Ishikawa (cell line): ENCODE data around the gene CEP68.

Source experiments
- CEBPB ChIP-seq: IDR thresholded peaks from 2 replicates; pipeline ENCODE4 v1.6.1; 2012
- CREB1 ChIP-seq: IDR thresholded peaks from 2 replicates; pipeline ENCODE4 v1.6.1; 2012; ENCODE audit warnings: low read depth
- EP300 ChIP-seq: IDR thresholded peaks from 2 replicates; pipeline ENCODE4 v1.6.1; 2012; ENCODE audit warnings: borderline replicate concordance
- FOXM1 ChIP-seq: IDR thresholded peaks from 2 replicates; pipeline ENCODE4 v1.6.1; 2012; ENCODE audit warnings: low read depth, borderline replicate concordance
- RAD21 ChIP-seq: IDR thresholded peaks from 2 replicates; pipeline ENCODE4 v1.6.1; 2012; ENCODE audit warnings: low read depth
- TAF1 ChIP-seq: IDR thresholded peaks from 2 replicates; pipeline ENCODE4 v1.6.1; 2012; ENCODE audit warnings: low read depth, mild to moderate bottlenecking
- TCF12 ChIP-seq: IDR thresholded peaks from 2 replicates; pipeline ENCODE4 v1.6.1; 2012; ENCODE audit warnings: low read depth
- YY1 ChIP-seq: IDR thresholded peaks from 2 replicates; pipeline ENCODE4 v1.6.1; 2012; ENCODE audit warnings: low read depth
- ZBTB7A ChIP-seq: IDR thresholded peaks from 2 replicates; pipeline ENCODE4 v1.6.1; 2012; ENCODE audit warnings: low read depth
- TF ChIP-seq, protein P1 (sequence below): IDR thresholded peaks from 2 replicates; pipeline ENCODE4 v1.6.1; 2012; ENCODE audit warnings: low read depth, mild to moderate bottlenecking

GRCh38 chr2:65021709-65022108, 34.5 kb upstream of the CEP68 start:
- TF ChIP-seq RAD21 (no peak), CREB1 (no peak), TCF12 (no peak), CEBPB (no peak), TAF1 (no peak), ZBTB7A (no peak), YY1 (no peak), EP300 (no peak), FOXM1 (no peak)
- TF ChIP-seq, protein P1, sequence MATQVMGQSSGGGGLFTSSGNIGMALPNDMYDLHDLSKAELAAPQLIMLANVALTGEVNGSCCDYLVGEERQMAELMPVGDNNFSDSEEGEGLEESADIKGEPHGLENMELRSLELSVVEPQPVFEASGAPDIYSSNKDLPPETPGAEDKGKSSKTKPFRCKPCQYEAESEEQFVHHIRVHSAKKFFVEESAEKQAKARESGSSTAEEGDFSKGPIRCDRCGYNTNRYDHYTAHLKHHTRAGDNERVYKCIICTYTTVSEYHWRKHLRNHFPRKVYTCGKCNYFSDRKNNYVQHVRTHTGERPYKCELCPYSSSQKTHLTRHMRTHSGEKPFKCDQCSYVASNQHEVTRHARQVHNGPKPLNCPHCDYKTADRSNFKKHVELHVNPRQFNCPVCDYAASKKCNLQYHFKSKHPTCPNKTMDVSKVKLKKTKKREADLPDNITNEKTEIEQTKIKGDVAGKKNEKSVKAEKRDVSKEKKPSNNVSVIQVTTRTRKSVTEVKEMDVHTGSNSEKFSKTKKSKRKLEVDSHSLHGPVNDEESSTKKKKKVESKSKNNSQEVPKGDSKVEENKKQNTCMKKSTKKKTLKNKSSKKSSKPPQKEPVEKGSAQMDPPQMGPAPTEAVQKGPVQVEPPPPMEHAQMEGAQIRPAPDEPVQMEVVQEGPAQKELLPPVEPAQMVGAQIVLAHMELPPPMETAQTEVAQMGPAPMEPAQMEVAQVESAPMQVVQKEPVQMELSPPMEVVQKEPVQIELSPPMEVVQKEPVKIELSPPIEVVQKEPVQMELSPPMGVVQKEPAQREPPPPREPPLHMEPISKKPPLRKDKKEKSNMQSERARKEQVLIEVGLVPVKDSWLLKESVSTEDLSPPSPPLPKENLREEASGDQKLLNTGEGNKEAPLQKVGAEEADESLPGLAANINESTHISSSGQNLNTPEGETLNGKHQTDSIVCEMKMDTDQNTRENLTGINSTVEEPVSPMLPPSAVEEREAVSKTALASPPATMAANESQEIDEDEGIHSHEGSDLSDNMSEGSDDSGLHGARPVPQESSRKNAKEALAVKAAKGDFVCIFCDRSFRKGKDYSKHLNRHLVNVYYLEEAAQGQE, result no peak
